Frontal cortex (tissue), 4 donors: ENCODE data around the gene ANK3. TPM values are rescaled to one million over a fixed set of nuclear protein-coding genes. Genes with fewer than 3 reads are reported as not detected.
"Not testable (repeated sequence)": the region's sequence is repeated elsewhere in the genome, so short reads cannot be mapped to it uniquely, and the experiment has no call there.

ENCODE experiments used
- DNase-seq, 2 donors: peaks; one replicate each; pipeline ENCODE4 v3.0.0; 2012; ENCODE audit warnings: low spot score in 2 of 2
- FAIRE-seq: peaks from 2 replicates; lab custom pipeline; 2012; peaks lifted over from hg19 to GRCh38; lab: Jason Lieb, UNC
- total RNA-seq: library from RNA; depleted of rRNA; stranded (reverse); fragments of >200 nt; gene quantifications from one replicate; pipeline ENCODE4 v1.2.3, GENCODE V29; 2014
- donor health status: control.
- donor health status: control.
- donor health status: control.

The ANK3 gene
- total RNA-seq, 1 donor from 2014 or later = 205 TPM

GRCh38 chr10:60292536-60292935 lies 97.1 kb downstream of the ANK3 start:
- not testable (repeated sequence) for DNase-seq, FAIRE-seq

- no peak for DNase-seq
- FAIRE-seq = no peak
Observed at GRCh38 chr10:60291344-60291930, 98.2 kb downstream of the ANK3 start.

GRCh38 chr10:60290558-60290957 lies 99.1 kb downstream of the ANK3 start:
- no peak for DNase-seq
- FAIRE-seq = no peak

- FAIRE-seq (no peak), DNase-seq (no peak)
Observed at GRCh38 chr10:60289800-60290199, 99.9 kb downstream of the ANK3 start.

- no peak for FAIRE-seq
- no peak for DNase-seq
Observed at GRCh38 chr10:60288256-60288655, 101.4 kb downstream of the ANK3 start.

- FAIRE-seq (no peak), DNase-seq (no peak)
Observed at GRCh38 chr10:60286559-60286958, 103.1 kb downstream of the ANK3 start.

- DNase-seq (no peak), FAIRE-seq (no peak)
Observed at GRCh38 chr10:60283397-60283796, 106.3 kb downstream of the ANK3 start.

GRCh38 chr10:60282771-60283353 lies 106.8 kb downstream of the ANK3 start:
- no peak for FAIRE-seq
- no peak for DNase-seq

- DNase-seq (no peak), FAIRE-seq (no peak)
Observed at GRCh38 chr10:60281792-60282353, 107.8 kb downstream of the ANK3 start.

GRCh38 chr10:60281331-60281730 lies 108.3 kb downstream of the ANK3 start:
- DNase-seq (no peak), FAIRE-seq (no peak)

GRCh38 chr10:60280475-60280874 lies 109.2 kb downstream of the ANK3 start:
- no peak for DNase-seq
- FAIRE-seq = no peak

GRCh38 chr10:60277656-60278055 lies 112.0 kb downstream of the ANK3 start:
- FAIRE-seq (no peak), DNase-seq (no peak)

GRCh38 chr10:60276232-60276631 lies 113.4 kb downstream of the ANK3 start:
- FAIRE-seq (no peak), DNase-seq (no peak)

GRCh38 chr10:60271319-60272040 lies 118.2 kb downstream of the ANK3 start:
- no peak for FAIRE-seq

GRCh38 chr10:60270426-60270825 lies 119.2 kb downstream of the ANK3 start:
- DNase-seq (no peak), FAIRE-seq (no peak)

More at GRCh38 chr10:60271319-60272040, 118.2 kb downstream of the ANK3 start:
- no peak for DNase-seq

GRCh38 chr10:60267802-60268201 lies 121.9 kb downstream of the ANK3 start:
- DNase-seq (no peak), FAIRE-seq (no peak)

- no peak for FAIRE-seq
- DNase-seq = no peak
Observed at GRCh38 chr10:60266513-60266912, 123.2 kb downstream of the ANK3 start.

- FAIRE-seq = no peak
- no peak for DNase-seq
Observed at GRCh38 chr10:60262647-60263126, 127.0 kb downstream of the ANK3 start.

- DNase-seq = no peak
- no peak for FAIRE-seq
Observed at GRCh38 chr10:60260321-60260720, 129.4 kb downstream of the ANK3 start.

- DNase-seq = no peak
Observed at GRCh38 chr10:60258429-60258797, 131.3 kb downstream of the ANK3 start.

More at GRCh38 chr10:60258429-60258797, 131.3 kb downstream of the ANK3 start:
- no peak for FAIRE-seq
